BJ (cell line): ENCODE data around the gene LTBR. TPM values are rescaled to one million over a fixed set of nuclear protein-coding genes. Genes with fewer than 3 reads are reported as not detected.

Experiments used
- CTCF ChIA-PET: fragments of 350-600 bp; formaldehyde crosslinking; extraction: SDS; loops from one replicate; lab custom pipeline; 2021; ENCODE audit warnings: antibody characterized with exemption, inconsistent platforms; lab: Yijun Ruan, JAX
- POLR2A ChIA-PET: fragments of 300-600 bp; sonication (Branson Sonifier 250); formaldehyde crosslinking; extraction: SDS; loops from one replicate; lab custom pipeline; 2021; ENCODE audit warnings: antibody characterized with exemption; lab: Charles Lee
- DNase-seq: peaks from one replicate; pipeline ENCODE4 v3.0.0-alpha.2; 2011; ENCODE audit warnings: low read depth
- H3K27me3 ChIP-seq: 2 replicates; pipeline ENCODE4 v1.6.0; 2011; ENCODE audit warnings: low read length; ENCODE audit not compliant: control insufficient read depth, insufficient read depth
- H3K36me3 ChIP-seq: 2 replicates; pipeline ENCODE4 v1.5.1; 2011; ENCODE audit warnings: low read length; ENCODE audit not compliant: control insufficient read depth, insufficient read depth
- H3K4me3 ChIP-seq: 2 replicates; pipeline ENCODE4 v1.5.1; 2011; ENCODE audit warnings: low read depth, mild to moderate bottlenecking, control low read depth, low read length
- polyA plus RNA-seq: library from polyadenylated mRNA; depleted of rRNA; stranded (reverse); fragments of >200 nt; gene quantifications from 2 replicates; pipeline ENCODE4 v1.2.3, GENCODE V29; 2011
- TF ChIP-seq, protein P1 (sequence below): IDR thresholded peaks from 2 replicates; pipeline ENCODE4 v1.5.1; 2011; ENCODE audit warnings: low read depth, mild to moderate bottlenecking, control low read depth, inconsistent platforms, low read length, moderate library complexity; ENCODE audit not compliant: insufficient read depth

The LTBR gene
- polyA plus RNA-seq, 1 experiment, result 67.2 TPM

DNA sequence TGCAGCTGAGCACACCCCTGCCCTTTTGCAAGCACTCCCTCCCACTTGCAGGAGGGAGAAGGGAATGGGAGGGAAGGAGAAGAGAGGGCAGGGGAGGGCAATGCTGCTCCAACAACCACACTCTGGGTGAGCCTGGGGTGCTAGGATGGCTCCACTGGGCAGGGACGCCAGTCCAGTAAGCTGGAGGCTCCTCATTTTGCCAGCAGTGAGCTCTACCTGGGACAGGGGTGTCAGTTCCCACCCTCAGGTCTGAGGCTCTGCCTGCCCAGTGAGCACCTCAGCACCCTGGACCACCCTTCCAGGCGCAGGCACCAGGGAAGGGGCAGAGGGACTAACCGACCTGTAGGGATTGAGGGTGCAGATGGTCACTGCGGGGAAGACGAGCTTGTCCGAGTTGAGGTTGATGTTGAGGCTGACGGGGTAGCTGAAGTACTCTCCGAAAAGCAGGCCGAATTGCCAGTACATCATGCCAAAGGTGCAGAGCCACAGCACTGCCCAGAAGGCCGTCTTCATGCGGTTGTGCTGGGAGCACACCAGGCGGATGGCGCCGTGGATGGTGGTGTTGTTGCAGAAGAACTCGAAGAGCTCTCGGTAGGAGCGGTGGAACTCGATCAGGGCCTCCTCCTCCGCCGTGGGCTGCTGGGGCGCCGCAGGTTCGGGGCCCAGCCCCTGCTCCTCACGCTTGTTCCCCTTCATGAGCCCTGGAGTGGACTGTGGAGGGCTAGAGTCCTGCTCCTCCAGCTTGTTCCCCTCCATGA is 9.8 kb upstream of the LTBR start:
- TF ChIP-seq, protein P1, sequence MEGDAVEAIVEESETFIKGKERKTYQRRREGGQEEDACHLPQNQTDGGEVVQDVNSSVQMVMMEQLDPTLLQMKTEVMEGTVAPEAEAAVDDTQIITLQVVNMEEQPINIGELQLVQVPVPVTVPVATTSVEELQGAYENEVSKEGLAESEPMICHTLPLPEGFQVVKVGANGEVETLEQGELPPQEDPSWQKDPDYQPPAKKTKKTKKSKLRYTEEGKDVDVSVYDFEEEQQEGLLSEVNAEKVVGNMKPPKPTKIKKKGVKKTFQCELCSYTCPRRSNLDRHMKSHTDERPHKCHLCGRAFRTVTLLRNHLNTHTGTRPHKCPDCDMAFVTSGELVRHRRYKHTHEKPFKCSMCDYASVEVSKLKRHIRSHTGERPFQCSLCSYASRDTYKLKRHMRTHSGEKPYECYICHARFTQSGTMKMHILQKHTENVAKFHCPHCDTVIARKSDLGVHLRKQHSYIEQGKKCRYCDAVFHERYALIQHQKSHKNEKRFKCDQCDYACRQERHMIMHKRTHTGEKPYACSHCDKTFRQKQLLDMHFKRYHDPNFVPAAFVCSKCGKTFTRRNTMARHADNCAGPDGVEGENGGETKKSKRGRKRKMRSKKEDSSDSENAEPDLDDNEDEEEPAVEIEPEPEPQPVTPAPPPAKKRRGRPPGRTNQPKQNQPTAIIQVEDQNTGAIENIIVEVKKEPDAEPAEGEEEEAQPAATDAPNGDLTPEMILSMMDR, result no peak
- DNase-seq, result no peak
- no peaks in the 10 kb centered on the region for H3K36me3 ChIP-seq
- no peak overlapping the region for H3K4me3 ChIP-seq
- ChIA-PET CTCF (interaction anchor here (0.8 to 2.0 kb wide), 4 partner anchors 11 to 91 kb away, joined by 3 to 6 read pairs (median 4); no protein-coding TSS in a partner anchor), POLR2A (interaction anchor here (0.6 kb wide), 1 partner anchor 160 kb away, joined by 15 read pairs; the partner anchor contains the start of gene GAPDH)
- H3K27me3 ChIP-seq, result no peaks in the 10 kb centered on the region

DNA sequence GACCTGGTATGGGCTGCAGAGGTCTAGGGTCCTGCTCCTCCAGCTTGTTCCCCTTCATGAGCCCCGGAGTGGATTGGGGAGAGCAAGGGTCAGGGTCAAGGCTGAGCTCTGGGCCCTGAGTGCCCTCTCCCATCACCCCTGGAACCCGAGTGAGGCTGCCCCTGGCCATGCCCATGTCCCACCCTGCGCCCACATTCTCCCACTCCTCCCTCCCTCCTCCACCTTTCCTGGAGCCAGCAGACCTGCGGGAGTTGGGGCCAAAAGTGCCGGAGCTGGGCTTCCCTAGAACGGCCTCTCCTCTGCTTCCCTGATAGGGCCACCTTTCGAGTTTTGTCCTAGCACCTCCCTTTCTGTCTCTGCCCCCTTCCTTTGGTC is 9.2 kb upstream of the LTBR start:
- Histone ChIP-seq H3K36me3 (no peaks in the 10 kb centered on the region), H3K4me3 (no peak overlapping the region), H3K27me3 (no peaks in the 10 kb centered on the region)
- no peak for DNase-seq
- POLR2A ChIA-PET, result interaction anchor here (0.5 kb wide), 1 partner anchor 131 kb away, joined by 3 read pairs; no protein-coding TSS in a partner anchor
- TF ChIP-seq, protein P1, result no peak
- CTCF ChIA-PET, result interaction anchor here (1.3 to 2.0 kb wide), 3 partner anchors 12 to 40 kb away, joined by 3 to 6 read pairs (median 5); no protein-coding TSS in a partner anchor

DNA sequence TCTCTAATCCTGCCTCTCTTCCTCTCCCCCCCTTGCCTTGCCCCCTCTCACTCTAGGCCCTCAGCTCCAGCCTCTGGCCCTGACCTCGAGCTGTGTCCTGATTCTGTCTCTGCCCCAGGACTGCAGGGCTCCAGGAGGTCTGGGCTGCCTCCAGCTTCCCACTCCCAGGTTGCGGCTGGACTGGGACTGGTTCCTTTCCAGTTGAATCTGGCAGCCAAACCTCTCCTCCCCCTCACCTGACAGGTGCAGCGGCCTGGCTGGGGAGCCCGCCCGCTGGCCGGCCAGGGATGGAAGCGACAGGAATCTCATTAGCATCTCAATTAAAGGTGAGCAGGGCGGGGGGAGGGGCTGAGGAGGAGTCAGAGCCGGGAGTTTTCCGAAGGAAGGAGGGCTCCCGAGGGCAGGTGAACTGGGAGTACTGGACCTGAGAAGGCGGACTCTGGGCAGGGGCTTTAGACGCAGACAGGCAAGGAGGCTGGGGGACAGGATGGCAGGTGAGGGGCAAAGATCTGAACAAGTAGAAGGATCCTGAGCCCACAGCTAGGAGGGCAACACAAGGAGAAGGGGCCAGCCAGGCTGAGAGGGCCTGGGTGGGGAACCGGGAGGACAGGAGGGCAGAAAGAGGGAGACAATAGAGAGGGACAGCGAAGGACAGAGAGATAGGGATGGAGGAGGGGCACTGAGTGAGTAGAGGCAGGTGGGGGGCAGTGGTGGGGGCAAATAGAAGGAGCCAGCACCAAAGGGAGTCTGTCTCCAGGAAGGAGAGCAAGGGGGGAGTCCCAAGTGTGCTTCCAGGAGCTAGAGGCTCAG is 8.5 kb upstream of the LTBR start, which contains the start of gene SCNN1A:
Gene SCNN1A (minus strand): TSS at position 295 of the 810 bp plus-strand sequence. CDS start 780 bp downstream, outside the sequence.
- H3K4me3 ChIP-seq, result no peak within 1 kb of the TSS
- ChIA-PET POLR2A (interaction anchor here (0.5 kb wide), 1 partner anchor 131 kb away, joined by 3 read pairs; no protein-coding TSS in a partner anchor), CTCF (interaction anchor here (1.3 to 2.0 kb wide), 3 partner anchors 13 to 40 kb away, joined by 3 to 6 read pairs (median 5); no protein-coding TSS in a partner anchor)
- H3K36me3 ChIP-seq, result no peaks in the 10 kb centered on the region
- DNase-seq, result no peak
- TF ChIP-seq, protein P1, result no peak
- no peaks in the 10 kb centered on the region for H3K27me3 ChIP-seq

DNA sequence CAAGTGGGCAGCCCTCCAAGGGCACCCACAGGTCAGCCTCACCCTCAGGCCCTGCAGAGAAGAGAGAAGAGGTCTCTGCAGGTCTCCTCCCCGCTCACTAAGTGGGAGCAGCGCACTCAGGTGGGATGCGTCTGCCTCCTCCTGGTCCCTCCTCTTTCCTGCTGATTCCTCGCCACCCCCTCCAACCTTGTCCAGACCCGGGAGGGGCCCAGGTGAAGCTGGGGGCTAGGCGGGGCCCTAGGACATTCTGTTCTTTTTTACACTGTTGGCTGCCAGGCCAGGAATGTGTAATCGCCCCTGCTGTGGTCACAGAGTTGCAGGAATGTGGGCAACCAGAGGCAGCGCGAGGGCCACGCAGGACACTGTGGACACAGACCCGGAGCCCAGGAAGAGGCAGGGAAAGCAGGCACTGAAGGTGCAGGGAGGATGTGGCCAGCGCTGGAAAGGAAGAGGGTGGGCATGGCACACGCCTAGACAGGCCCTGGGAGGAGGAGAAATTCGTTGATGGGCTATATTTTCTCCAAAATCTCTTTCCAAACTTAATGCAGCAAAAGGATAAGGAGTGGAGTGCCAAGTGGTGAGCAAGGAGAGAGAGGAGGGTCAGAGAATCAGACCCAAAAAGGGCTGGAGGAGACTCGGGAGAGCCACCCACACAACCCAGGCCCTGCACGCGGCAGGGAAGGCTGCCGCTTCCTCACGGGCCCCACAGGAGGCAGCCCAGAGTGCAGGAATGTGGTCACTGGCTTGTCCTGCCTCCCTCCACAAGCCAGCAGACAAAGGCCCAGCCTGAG is 7.7 kb upstream of the LTBR start:
- H3K27me3 ChIP-seq, result no peaks in the 10 kb centered on the region
- ChIA-PET CTCF (interaction anchor here (0.6 kb wide), 1 partner anchor 41 kb away, joined by 3 read pairs; no protein-coding TSS in a partner anchor), POLR2A (no interaction called here)

More for the DNA sequence above, 7.7 kb upstream of the LTBR start:
- no peaks in the 10 kb centered on the region for H3K36me3 ChIP-seq
- TF ChIP-seq, protein P1, result peak; percentile 64
- no peak overlapping the region for H3K4me3 ChIP-seq
- no peak for DNase-seq
